Naive thymus-derived CD4-positive, alpha-beta T cell (primary cell): ENCODE results near the gene ONECUT1. TPM values are rescaled to one million over a fixed set of nuclear protein-coding genes. Genes with fewer than 3 reads are reported as not detected.

Experiments
- ATAC-seq: fragments of 150-1000 bp; cut with Tn5 transposase; 2 replicates; pipeline ENCODE4 v1.10.0; 2021; ENCODE audit warnings: mild to moderate bottlenecking, moderate library complexity
- CTCF ChIA-PET: fragments of 350-600 bp; sonication (Branson Sonifier 250); formaldehyde crosslinking; loops from one replicate; lab custom pipeline; 2021; ENCODE audit warnings: antibody characterized with exemption; lab: Charles Lee
- POLR2A ChIA-PET: fragments of 350-600 bp; sonication (Branson Sonifier 250); formaldehyde crosslinking; loops from one replicate; lab custom pipeline; 2021; ENCODE audit warnings: antibody characterized with exemption, inconsistent platforms; lab: Charles Lee
- DNase-seq, 9 donors: peaks; one replicate each; pipeline versions ENCODE4 v3.0.0 to v3.0.0-alpha.2; 2020 to 2022; ENCODE audit warnings: mixed read lengths in 1 of 9
- H3K27ac ChIP-seq: one replicate; pipeline ENCODE4 v1.7.0; 2013; ENCODE audit warnings: mild to moderate bottlenecking, low read depth, low read length, moderate library complexity
- H3K27me3 ChIP-seq, 2 donors: one replicate each; pipeline ENCODE4 v1.7.0; 2013; ENCODE audit warnings: low read length in 2 of 2, mild to moderate bottlenecking in 2 of 2, moderate library complexity in 2 of 2; ENCODE audit not compliant: control insufficient read depth in 2 of 2, insufficient read depth in 2 of 2
- H3K36me3 ChIP-seq, 3 experiments: 1 replicate in 2 of 3; 2 replicates in 1 of 3; pipeline ENCODE4 v1.7.0; 2013; ENCODE audit warnings: low read length in 3 of 3, mild to moderate bottlenecking in 3 of 3, moderate library complexity in 1 of 3; ENCODE audit not compliant: insufficient read depth in 3 of 3, control insufficient read depth in 2 of 3
- H3K4me1 ChIP-seq, 2 donors: one replicate each; pipeline ENCODE4 v1.7.0; 2013; ENCODE audit warnings: low read length in 2 of 2, mild to moderate bottlenecking in 2 of 2, moderate library complexity in 1 of 2; ENCODE audit not compliant: control insufficient read depth in 2 of 2, insufficient read depth in 2 of 2
- H3K4me3 ChIP-seq: 2 replicates; pipeline ENCODE4 v1.7.0; 2013; ENCODE audit warnings: mild to moderate bottlenecking, low read length
- H3K9me3 ChIP-seq, 3 experiments: 1 replicate in 2 of 3; 2 replicates in 1 of 3; pipeline ENCODE4 v1.7.0; 2013; ENCODE audit warnings: low read length in 3 of 3; ENCODE audit not compliant: control insufficient read depth in 2 of 3
- H3K27ac Mint-ChIP-seq, 9 donors: one replicate each; pipeline ENCODE4 v1.8.0; 2020 to 2022; ENCODE audit warnings: mixed read lengths in 9 of 9, mild to moderate bottlenecking in 8 of 9, moderate library complexity in 5 of 9, inconsistent platforms in 2 of 9
- H3K27me3 Mint-ChIP-seq, 5 donors: one replicate each; pipeline ENCODE4 v1.8.0; 2021 to 2022; ENCODE audit warnings: mixed read lengths in 5 of 5, mild to moderate bottlenecking in 1 of 5
- H3K36me3 Mint-ChIP-seq, 5 donors: one replicate each; pipeline ENCODE4 v1.8.0; 2020 to 2022; ENCODE audit warnings: mixed read lengths in 5 of 5, mild to moderate bottlenecking in 3 of 5, inconsistent platforms in 1 of 5
- H3K4me1 Mint-ChIP-seq, 7 donors: one replicate each; pipeline ENCODE4 v1.8.0; 2020 to 2022; ENCODE audit warnings: mixed read lengths in 7 of 7, mild to moderate bottlenecking in 3 of 7, inconsistent platforms in 1 of 7
- H3K4me3 Mint-ChIP-seq, 10 donors: one replicate each; pipeline ENCODE4 v1.8.0; 2020 to 2022; ENCODE audit warnings: mild to moderate bottlenecking in 10 of 10, mixed read lengths in 10 of 10, moderate library complexity in 6 of 10, inconsistent platforms in 2 of 10
- H3K9me3 Mint-ChIP-seq, 11 donors: one replicate each; pipeline ENCODE4 v1.8.0; 2020 to 2022; ENCODE audit warnings: mixed read lengths in 11 of 11, mild to moderate bottlenecking in 4 of 11, inconsistent platforms in 1 of 11, moderate library complexity in 1 of 11
- intact Hi-C, 2 donors: fragments of 100-400 bp; cut with micrococcal nuclease; formaldehyde crosslinking; loops; one replicate each; pipeline ENCODE4 v1.15.1; 2023
- polyA plus RNA-seq, 2 donors: library from polyadenylated mRNA; unstranded; fragments of 300-500 nt; fragmentation: Illumina TruSeq; gene quantifications; one replicate each; pipeline ENCODE4 v1.2.3, GENCODE V29; 2021
- total RNA-seq, 6 experiments: library from RNA in 5 of 6; stranded (reverse) in 5 of 6; gene quantifications; 1 replicate in 5 of 6; 2 replicates in 1 of 6; pipeline ENCODE4 v1.2.3 and lab custom pipeline; 2021 to 2026

The ONECUT1 gene
- total and polyA plus RNA-seq, 7 experiments from 2014 or later: not detected

- Mint-ChIP-seq H3K27me3 (peaks cover 40 to 58% (median 45%) of the 10 kb centered on the region in 5 donors), H3K36me3 (peaks cover 0 to 3% (median 0%) of the 10 kb centered on the region in 5 donors), H3K9me3 (no peaks in the 10 kb centered on the region), H3K4me1 (no peaks in the 10 kb centered on the region), H3K4me3 (no peak overlapping the region), H3K27ac (no peak overlapping the region)
- no peaks in the 10 kb centered on the region for H3K36me3 ChIP-seq
- H3K9me3 ChIP-seq: no peaks in the 10 kb centered on the region
- POLR2A ChIA-PET: interaction anchor here (0.6 kb wide), 1 partner anchor 1949 kb away, joined by 3 read pairs; no protein-coding TSS in a partner anchor
- DNase-seq (no peak), ATAC-seq (no peak)
- no peak overlapping the region for H3K4me3 ChIP-seq
- CTCF ChIA-PET: no interaction called here
- intact Hi-C loops: no loop called here
- no peak overlapping the region for H3K27ac ChIP-seq
- no peaks in the 10 kb centered on the region for H3K27me3 ChIP-seq
- H3K4me1 ChIP-seq: no peaks in the 10 kb centered on the region
These were observed 38.6 kb downstream of the ONECUT1 start for GRCh38 chr15:52751522-52751921.

GRCh38 chr15:52749258-52749657 lies 40.9 kb downstream of the ONECUT1 start:
- ChIA-PET CTCF (no interaction called here), POLR2A (no interaction called here)
- H3K9me3 ChIP-seq: no peaks in the 10 kb centered on the region
- H3K36me3 Mint-ChIP-seq: peaks cover 0 to 3% (median 0%) of the 10 kb centered on the region in 5 donors
- H3K4me1 Mint-ChIP-seq: peaks cover 0 to 1% (median 0%) of the 10 kb centered on the region in 7 donors
- no peak overlapping the region for H3K27ac Mint-ChIP-seq
- no peak overlapping the region for H3K4me3 ChIP-seq
- no peaks in the 10 kb centered on the region for H3K36me3 ChIP-seq
- no peak for ATAC-seq
- DNase-seq: no peak
- H3K27me3 Mint-ChIP-seq: peaks cover 27 to 56% (median 43%) of the 10 kb centered on the region in 5 donors
- H3K4me3 Mint-ChIP-seq: no peak overlapping the region
- H3K9me3 Mint-ChIP-seq: no peaks in the 10 kb centered on the region
- no peak overlapping the region for H3K27ac ChIP-seq
- H3K4me1 ChIP-seq: no peaks in the 10 kb centered on the region
- no peaks in the 10 kb centered on the region for H3K27me3 ChIP-seq
- intact Hi-C loops: no loop called here

GRCh38 chr15:52746162-52746757 lies 43.9 kb downstream of the ONECUT1 start:
- no peak for DNase-seq
- Histone ChIP-seq H3K36me3 (no peaks in the 10 kb centered on the region), H3K27ac (no peak overlapping the region), H3K9me3 (no peaks in the 10 kb centered on the region), H3K4me1 (no peaks in the 10 kb centered on the region), H3K4me3 (no peak overlapping the region), H3K27me3 (no peaks in the 10 kb centered on the region)
- ChIA-PET POLR2A (no interaction called here), CTCF (no interaction called here)
- H3K9me3 Mint-ChIP-seq: no peaks in the 10 kb centered on the region
- no peak for ATAC-seq
- peaks cover 0 to 3% (median 0%) of the 10 kb centered on the region in 5 donors for H3K36me3 Mint-ChIP-seq
- H3K4me1 Mint-ChIP-seq: peaks cover 0 to 1% (median 0%) of the 10 kb centered on the region in 7 donors
- H3K27me3 Mint-ChIP-seq: peaks cover 8 to 34% (median 23%) of the 10 kb centered on the region in 5 donors
- intact Hi-C loops: no loop called here
- H3K4me3 Mint-ChIP-seq: no peak overlapping the region
- H3K27ac Mint-ChIP-seq: peak overlapping the region in 1 of 9 donors; percentile 22

- no peaks in the 10 kb centered on the region for H3K36me3 Mint-ChIP-seq
- peaks cover 0 to 1% (median 0%) of the 10 kb centered on the region in 7 donors for H3K4me1 Mint-ChIP-seq
- H3K4me3 Mint-ChIP-seq: no peak overlapping the region
- H3K27me3 Mint-ChIP-seq: peaks cover 1 to 28% (median 18%) of the 10 kb centered on the region in 5 donors
- no peak overlapping the region for H3K27ac ChIP-seq
- no peak overlapping the region for H3K4me3 ChIP-seq
- H3K36me3 ChIP-seq: no peaks in the 10 kb centered on the region
- H3K9me3 ChIP-seq: no peaks in the 10 kb centered on the region
- POLR2A ChIA-PET: no interaction called here
- H3K9me3 Mint-ChIP-seq: no peaks in the 10 kb centered on the region
- DNase-seq: no peak
- CTCF ChIA-PET: no interaction called here
- intact Hi-C loops: no loop called here
- no peaks in the 10 kb centered on the region for H3K4me1 ChIP-seq
- no peak overlapping the region for H3K27ac Mint-ChIP-seq
- no peak for ATAC-seq
- no peaks in the 10 kb centered on the region for H3K27me3 ChIP-seq
These were observed 44.6 kb downstream of the ONECUT1 start for GRCh38 chr15:52745326-52746161.

- H3K36me3 ChIP-seq: no peaks in the 10 kb centered on the region
- no peaks in the 10 kb centered on the region for H3K4me1 ChIP-seq
- CTCF ChIA-PET: interaction anchor here (0.7 to 1.5 kb wide), 2 partner anchors 407 to 410 kb away, joined by 3 to 5 read pairs; no protein-coding TSS in a partner anchor
- H3K9me3 Mint-ChIP-seq: peaks cover 0 to 2% (median 0%) of the 10 kb centered on the region in 11 donors
- no peak overlapping the region for H3K4me3 ChIP-seq
- H3K4me3 Mint-ChIP-seq: no peak overlapping the region
- no peak for DNase-seq
- H3K27ac ChIP-seq: no peak overlapping the region
- H3K9me3 ChIP-seq: no peaks in the 10 kb centered on the region
- no peak overlapping the region for H3K27ac Mint-ChIP-seq
- no peak for ATAC-seq
- POLR2A ChIA-PET: interaction anchor here (0.6 kb wide), 1 partner anchor 407 kb away, joined by 3 read pairs; no protein-coding TSS in a partner anchor
- intact Hi-C loops: loop anchor here in 1 of 2 donors (10.0 kb wide), 3 partner anchors 134 to 254 kb away; partner anchors contain the start of gene ARPP19
- H3K4me1 Mint-ChIP-seq: peaks cover 0 to 14% (median 0%) of the 10 kb centered on the region in 7 donors
- no peaks in the 10 kb centered on the region for H3K36me3 Mint-ChIP-seq
- no peaks in the 10 kb centered on the region for H3K27me3 ChIP-seq
- H3K27me3 Mint-ChIP-seq: peaks cover 0 to 14% (median 5%) of the 10 kb centered on the region in 5 donors
These were observed 51.8 kb downstream of the ONECUT1 start for GRCh38 chr15:52738311-52738710.

DNA sequence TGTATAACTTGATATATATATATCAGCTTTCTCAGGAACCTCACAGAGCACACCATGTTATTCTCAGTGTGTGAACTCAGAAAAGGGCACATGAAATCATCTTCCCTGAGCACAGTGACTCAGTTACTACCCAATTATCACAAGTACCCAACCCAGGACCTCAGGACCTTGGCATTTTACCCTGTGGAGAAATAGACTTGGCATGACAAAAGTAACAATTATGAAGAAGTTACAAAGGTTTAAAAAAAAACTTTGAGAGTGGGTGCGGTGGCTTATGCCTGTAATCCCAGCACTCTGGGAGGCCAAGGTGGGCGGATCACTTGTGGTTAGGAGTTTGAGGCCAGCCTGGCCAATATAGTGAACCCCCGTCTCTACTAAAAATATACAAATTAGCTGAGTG lies 52.4 kb downstream of the ONECUT1 start:
- ChIA-PET POLR2A (interaction anchor here (0.6 kb wide), 1 partner anchor 407 kb away, joined by 3 read pairs; no protein-coding TSS in a partner anchor), CTCF (interaction anchor here (0.5 to 1.5 kb wide), 6 partner anchors 76 to 482 kb away, joined by 3 to 10 read pairs (median 4); no protein-coding TSS in a partner anchor)
- peaks cover 0 to 2% (median 0%) of the 10 kb centered on the region in 11 donors for H3K9me3 Mint-ChIP-seq
- no peaks in the 10 kb centered on the region for H3K4me1 ChIP-seq
- DNase-seq (no peak), ATAC-seq (no peak)
- H3K36me3 Mint-ChIP-seq: no peaks in the 10 kb centered on the region
- no peaks in the 10 kb centered on the region for H3K9me3 ChIP-seq
- H3K27ac Mint-ChIP-seq: no peak overlapping the region
- H3K4me1 Mint-ChIP-seq: peaks cover 0 to 18% (median 0%) of the 10 kb centered on the region in 7 donors
- intact Hi-C loops: loop anchor here in 1 of 2 donors (10.0 kb wide), 3 partner anchors 133 to 253 kb away; partner anchors contain the start of gene ARPP19
- H3K27ac ChIP-seq: no peak overlapping the region
- H3K4me3 ChIP-seq: no peak overlapping the region
- H3K27me3 Mint-ChIP-seq: peaks cover 0 to 14% (median 5%) of the 10 kb centered on the region in 5 donors
- no peak overlapping the region for H3K4me3 Mint-ChIP-seq
- H3K36me3 ChIP-seq: no peaks in the 10 kb centered on the region
- H3K27me3 ChIP-seq: no peaks in the 10 kb centered on the region
